HEK293T (cell line): Measurements from ENCODE around the gene BCL2A1.

Experiments
- BHLHE40 ChIP-seq: fragments of 450-650 bp; IDR thresholded peaks from 2 replicates; pipeline ENCODE4 v1.6.1; 2016; ENCODE audit warnings: mild to moderate bottlenecking, moderate library complexity, borderline replicate concordance
- ELF4 ChIP-seq: fragments of 450-650 bp; IDR thresholded peaks from 2 replicates; pipeline ENCODE4 v1.6.1; 2017; ENCODE audit warnings: antibody characterized with exemption
- FOXK2 ChIP-seq: fragments of 450-650 bp; IDR thresholded peaks from 2 replicates; pipeline ENCODE4 v1.6.1; 2016; ENCODE audit warnings: mild to moderate bottlenecking
- FOXM1 ChIP-seq: fragments of 450-650 bp; IDR thresholded peaks from 2 replicates; pipeline ENCODE4 v1.6.1; 2017; ENCODE audit warnings: mild to moderate bottlenecking, borderline replicate concordance
- HDGF ChIP-seq: fragments of 450-650 bp; IDR thresholded peaks from 2 replicates; pipeline ENCODE4 v1.6.1; 2017; ENCODE audit warnings: antibody characterized with exemption, borderline replicate concordance
- NFRKB ChIP-seq: fragments of 450-650 bp; IDR thresholded peaks from 2 replicates; pipeline ENCODE4 v1.6.1; 2016; ENCODE audit warnings: mild to moderate bottlenecking, moderate library complexity
- SP1 ChIP-seq: fragments of 450-650 bp; IDR thresholded peaks from 2 replicates; pipeline ENCODE4 v1.6.1; 2017
- SUZ12 ChIP-seq: fragments of 450-650 bp; IDR thresholded peaks from 2 replicates; pipeline ENCODE4 v1.6.1; 2016; ENCODE audit warnings: mild to moderate bottlenecking
- TARDBP ChIP-seq: fragments of 450-650 bp; IDR thresholded peaks from 2 replicates; pipeline ENCODE4 v1.6.1; 2016
- ZNF384 ChIP-seq: fragments of 450-650 bp; IDR thresholded peaks from 2 replicates; pipeline ENCODE4 v1.6.1; 2016
- TF ChIP-seq, protein P1 (sequence below): fragments of 450-650 bp; IDR thresholded peaks from 2 replicates; pipeline ENCODE4 v1.6.1; 2016

DNA sequence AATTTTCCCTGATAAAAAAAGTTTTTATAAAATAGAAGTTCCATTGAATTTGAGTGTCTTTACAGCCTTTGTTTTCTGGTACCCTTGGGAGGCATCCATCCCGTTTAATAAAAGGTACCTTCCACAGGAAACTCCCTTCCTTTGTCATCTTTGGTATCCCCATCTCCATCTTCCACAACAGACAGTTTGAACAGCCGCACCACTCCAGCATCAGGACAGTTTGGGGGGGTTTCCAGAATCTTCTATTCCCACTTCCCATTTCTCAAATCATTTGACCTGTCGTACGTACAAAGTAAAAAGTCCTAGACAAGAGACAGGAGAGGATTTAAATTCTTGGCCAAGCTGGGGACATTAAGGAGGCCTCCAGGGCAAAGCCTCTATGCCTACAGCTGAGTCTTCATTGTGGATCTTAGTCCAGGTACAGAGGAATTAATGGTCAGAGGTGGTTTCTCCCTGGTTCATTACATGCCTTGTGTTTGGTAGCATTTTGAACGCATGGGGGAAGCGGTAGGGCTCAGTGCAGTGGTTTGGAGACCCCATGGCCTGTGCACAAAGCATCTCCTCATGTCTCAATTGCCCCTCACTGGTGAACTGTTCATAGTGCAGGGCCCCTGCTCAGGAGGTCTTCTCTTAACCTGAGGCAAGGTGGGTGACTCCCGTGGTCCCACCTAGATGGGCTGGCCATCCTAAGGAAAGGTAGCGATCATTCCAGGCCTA, 19.4 kb upstream of the BCL2A1 start:
- TF ChIP-seq SP1: no peak
- TF ChIP-seq BHLHE40: no peak
- TF ChIP-seq SUZ12: no peak
- TF ChIP-seq TARDBP: no peak
- no peak for TF ChIP-seq NFRKB
- TF ChIP-seq, protein P1, sequence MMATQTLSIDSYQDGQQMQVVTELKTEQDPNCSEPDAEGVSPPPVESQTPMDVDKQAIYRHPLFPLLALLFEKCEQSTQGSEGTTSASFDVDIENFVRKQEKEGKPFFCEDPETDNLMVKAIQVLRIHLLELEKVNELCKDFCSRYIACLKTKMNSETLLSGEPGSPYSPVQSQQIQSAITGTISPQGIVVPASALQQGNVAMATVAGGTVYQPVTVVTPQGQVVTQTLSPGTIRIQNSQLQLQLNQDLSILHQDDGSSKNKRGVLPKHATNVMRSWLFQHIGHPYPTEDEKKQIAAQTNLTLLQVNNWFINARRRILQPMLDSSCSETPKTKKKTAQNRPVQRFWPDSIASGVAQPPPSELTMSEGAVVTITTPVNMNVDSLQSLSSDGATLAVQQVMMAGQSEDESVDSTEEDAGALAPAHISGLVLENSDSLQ: no peak
- TF ChIP-seq FOXM1: no peak
- no peak for TF ChIP-seq ZNF384
- TF ChIP-seq ELF4: no peak
- TF ChIP-seq HDGF: no peak
- no peak for TF ChIP-seq FOXK2
